ENCODE data around the gene ERC2.

- TF ChIP-seq POLR2A (IDR thresholded peaks at IDR 0.05; ENCODE audit: low read depth, low read length) (no peak), POLR2AphosphoS5 (IDR thresholded peaks at IDR 0.05; ENCODE audit: low read depth, low read length) (no peak), TAF1 (IDR thresholded peaks at IDR 0.05; ENCODE audit: low read depth, low read length) (no peak), POU2F2 (IDR thresholded peaks at IDR 0.05; ENCODE audit: low read depth, low read length) (no peak), PAX5 (IDR thresholded peaks at IDR 0.05; ENCODE audit: insufficient read depth, low read length, severe bottlenecking) (no peak), SPI1 (IDR thresholded peaks at IDR 0.05; ENCODE audit: low read depth, low read length) (no peak)
Observed at GRCh38 chr3:55604402-55604801, 863.9 kb downstream of the ERC2 start.
